Measurements from ENCODE around the gene ADRB1.

The ADRB1 gene

GRCh38 chr10:114073395-114074186 lies 29.9 kb downstream of the ADRB1 start:
- Mint-ChIP-seq H3K4me3 (peak overlapping the region; percentile 28 to 47), H3K36me3 (ENCODE audit: insufficient read depth) (no peaks in the 10 kb centered on the region), H3K27ac (peak overlapping the region in 1 of 2 donors; percentile 55), H3K9me3 (no peaks in the 10 kb centered on the region), H3K27me3 (no peaks in the 10 kb centered on the region), H3K4me1 (ENCODE audit: low read depth in 2 of 2) (peaks cover 5 to 8% of the 10 kb centered on the region in 2 donors)
- DNase-seq (peak; percentile 22 to 34 (median 26)), ATAC-seq (replicated peaks) (peak; percentile 98)

GRCh38 chr10:114075093-114075492 lies 31.4 kb downstream of the ADRB1 start:
- no peak for ATAC-seq (replicated peaks)
- H3K9me3 Mint-ChIP-seq: no peaks in the 10 kb centered on the region
- peaks cover 5 to 10% of the 10 kb centered on the region in 2 donors for H3K4me1 Mint-ChIP-seq (ENCODE audit: low read depth in 2 of 2)
- H3K36me3 Mint-ChIP-seq (ENCODE audit: insufficient read depth): no peaks in the 10 kb centered on the region
- H3K27ac Mint-ChIP-seq: peak overlapping the region in 1 of 2 donors; percentile 38
- DNase-seq: no peak
- H3K4me3 Mint-ChIP-seq: no peak overlapping the region
- no peaks in the 10 kb centered on the region for H3K27me3 Mint-ChIP-seq

- no peak for ATAC-seq (replicated peaks)
- DNase-seq: no peak
- no peaks in the 10 kb centered on the region for H3K9me3 Mint-ChIP-seq
- peaks cover 5 to 10% of the 10 kb centered on the region in 2 donors for H3K4me1 Mint-ChIP-seq (ENCODE audit: low read depth in 2 of 2)
- no peaks in the 10 kb centered on the region for H3K36me3 Mint-ChIP-seq (ENCODE audit: insufficient read depth)
- H3K4me3 Mint-ChIP-seq: no peak overlapping the region
- no peaks in the 10 kb centered on the region for H3K27me3 Mint-ChIP-seq
- no peak overlapping the region for H3K27ac Mint-ChIP-seq
Measured at GRCh38 chr10:114077347-114077746, 33.7 kb downstream of the ADRB1 start.

- DNase-seq (no peak), ATAC-seq (replicated peaks) (no peak)
- Mint-ChIP-seq H3K27me3 (no peaks in the 10 kb centered on the region), H3K9me3 (no peaks in the 10 kb centered on the region), H3K36me3 (ENCODE audit: insufficient read depth) (no peaks in the 10 kb centered on the region), H3K27ac (peak overlapping the region in 1 of 2 donors; percentile 77), H3K4me1 (ENCODE audit: low read depth in 2 of 2) (peaks cover 5 to 10% of the 10 kb centered on the region in 2 donors), H3K4me3 (no peak overlapping the region)
Measured at GRCh38 chr10:114077815-114078219, 34.2 kb downstream of the ADRB1 start.

GRCh38 chr10:114078346-114078745 lies 34.7 kb downstream of the ADRB1 start:
- no peak for ATAC-seq (replicated peaks)
- Mint-ChIP-seq H3K9me3 (no peaks in the 10 kb centered on the region), H3K4me1 (ENCODE audit: low read depth in 2 of 2) (peaks cover 5 to 10% of the 10 kb centered on the region in 2 donors), H3K27me3 (no peaks in the 10 kb centered on the region), H3K36me3 (ENCODE audit: insufficient read depth) (no peaks in the 10 kb centered on the region), H3K27ac (peak overlapping the region in 1 of 2 donors; percentile 77), H3K4me3 (no peak overlapping the region)
- DNase-seq: no peak

GRCh38 chr10:114079421-114079820 lies 35.8 kb downstream of the ADRB1 start:
- H3K36me3 Mint-ChIP-seq (ENCODE audit: insufficient read depth): no peaks in the 10 kb centered on the region
- DNase-seq: no peak
- ATAC-seq (replicated peaks): no peak

GRCh38 chr10:114081911-114082583 lies 38.4 kb downstream of the ADRB1 start:
- H3K9me3 Mint-ChIP-seq: no peaks in the 10 kb centered on the region
- H3K4me3 Mint-ChIP-seq: no peak overlapping the region
- no peak for ATAC-seq (replicated peaks)
- no peaks in the 10 kb centered on the region for H3K36me3 Mint-ChIP-seq (ENCODE audit: insufficient read depth)
- H3K4me1 Mint-ChIP-seq (ENCODE audit: low read depth in 2 of 2): peaks cover 0 to 3% of the 10 kb centered on the region in 2 donors
- H3K27me3 Mint-ChIP-seq: no peaks in the 10 kb centered on the region
- H3K27ac Mint-ChIP-seq: no peak overlapping the region
- DNase-seq: no peak

More at GRCh38 chr10:114079421-114079820, 35.8 kb downstream of the ADRB1 start:
- Mint-ChIP-seq H3K4me1 (ENCODE audit: low read depth in 2 of 2) (peaks cover 0 to 3% of the 10 kb centered on the region in 2 donors), H3K27ac (no peak overlapping the region), H3K9me3 (no peaks in the 10 kb centered on the region), H3K27me3 (no peaks in the 10 kb centered on the region), H3K4me3 (no peak overlapping the region)

- H3K9me3 Mint-ChIP-seq: no peaks in the 10 kb centered on the region
- ATAC-seq (replicated peaks) (peak; percentile 60), DNase-seq (no peak)
- H3K36me3 Mint-ChIP-seq (ENCODE audit: insufficient read depth): no peaks in the 10 kb centered on the region
- H3K27me3 Mint-ChIP-seq: no peaks in the 10 kb centered on the region
- H3K4me3 Mint-ChIP-seq: no peak overlapping the region
- H3K27ac Mint-ChIP-seq: no peak overlapping the region
- H3K4me1 Mint-ChIP-seq (ENCODE audit: low read depth in 2 of 2): peaks cover 0 to 3% of the 10 kb centered on the region in 2 donors
Measured at GRCh38 chr10:114083040-114083439, 39.4 kb downstream of the ADRB1 start.

GRCh38 chr10:114084215-114084614 lies 40.5 kb downstream of the ADRB1 start:
- H3K4me1 Mint-ChIP-seq (ENCODE audit: low read depth in 2 of 2): no peaks in the 10 kb centered on the region
- H3K36me3 Mint-ChIP-seq (ENCODE audit: insufficient read depth): no peaks in the 10 kb centered on the region
- peak; percentile 44 for ATAC-seq (replicated peaks)
- no peak for DNase-seq
- no peak overlapping the region for H3K27ac Mint-ChIP-seq
- H3K9me3 Mint-ChIP-seq: no peaks in the 10 kb centered on the region
- H3K27me3 Mint-ChIP-seq: no peaks in the 10 kb centered on the region
- H3K4me3 Mint-ChIP-seq: no peak overlapping the region

- Mint-ChIP-seq H3K36me3 (ENCODE audit: insufficient read depth) (peaks cover 3% of the 10 kb centered on the region), H3K9me3 (no peaks in the 10 kb centered on the region), H3K4me1 (ENCODE audit: low read depth in 2 of 2) (no peaks in the 10 kb centered on the region), H3K27me3 (no peaks in the 10 kb centered on the region), H3K4me3 (no peak overlapping the region), H3K27ac (no peak overlapping the region)
- ATAC-seq (replicated peaks) (no peak), DNase-seq (no peak)
Measured at GRCh38 chr10:114087255-114087654, 43.6 kb downstream of the ADRB1 start.

- Mint-ChIP-seq H3K4me3 (no peak overlapping the region), H3K36me3 (ENCODE audit: insufficient read depth) (peaks cover 3% of the 10 kb centered on the region), H3K9me3 (no peaks in the 10 kb centered on the region), H3K27ac (no peak overlapping the region), H3K27me3 (no peaks in the 10 kb centered on the region), H3K4me1 (ENCODE audit: low read depth in 2 of 2) (no peaks in the 10 kb centered on the region)
- ATAC-seq (replicated peaks): no peak
- no peak for DNase-seq
Measured at GRCh38 chr10:114087655-114088054, 44.0 kb downstream of the ADRB1 start.

GRCh38 chr10:114094795-114095194 lies 51.1 kb downstream of the ADRB1 start:
- peaks cover 0 to 5% of the 10 kb centered on the region in 2 donors for H3K27me3 Mint-ChIP-seq
- peaks cover 34 to 39% of the 10 kb centered on the region in 2 donors for H3K4me1 Mint-ChIP-seq (ENCODE audit: low read depth in 2 of 2)
- no peak overlapping the region for H3K27ac Mint-ChIP-seq
- H3K9me3 Mint-ChIP-seq: no peaks in the 10 kb centered on the region
- ATAC-seq (replicated peaks) (no peak), DNase-seq (no peak)
- H3K36me3 Mint-ChIP-seq (ENCODE audit: insufficient read depth): no peaks in the 10 kb centered on the region
- H3K4me3 Mint-ChIP-seq: peak overlapping the region in 1 of 2 donors; percentile 34

- peaks cover 43 to 47% of the 10 kb centered on the region in 2 donors for H3K4me1 Mint-ChIP-seq (ENCODE audit: low read depth in 2 of 2)
- peak overlapping the region; percentile 39 to 63 for H3K27ac Mint-ChIP-seq
- H3K4me3 Mint-ChIP-seq: peak overlapping the region; percentile 60 to 62
- H3K9me3 Mint-ChIP-seq: no peaks in the 10 kb centered on the region
- peaks cover 9 to 15% of the 10 kb centered on the region in 2 donors for H3K27me3 Mint-ChIP-seq
- DNase-seq (no peak), ATAC-seq (replicated peaks) (peak; percentile 83)
- H3K36me3 Mint-ChIP-seq (ENCODE audit: insufficient read depth): peaks cover 4% of the 10 kb centered on the region
Measured at GRCh38 chr10:114095559-114096337, 52.1 kb downstream of the ADRB1 start.
